ENCODE measurements around the gene RASGRP2.

The RASGRP2 gene

DNA sequence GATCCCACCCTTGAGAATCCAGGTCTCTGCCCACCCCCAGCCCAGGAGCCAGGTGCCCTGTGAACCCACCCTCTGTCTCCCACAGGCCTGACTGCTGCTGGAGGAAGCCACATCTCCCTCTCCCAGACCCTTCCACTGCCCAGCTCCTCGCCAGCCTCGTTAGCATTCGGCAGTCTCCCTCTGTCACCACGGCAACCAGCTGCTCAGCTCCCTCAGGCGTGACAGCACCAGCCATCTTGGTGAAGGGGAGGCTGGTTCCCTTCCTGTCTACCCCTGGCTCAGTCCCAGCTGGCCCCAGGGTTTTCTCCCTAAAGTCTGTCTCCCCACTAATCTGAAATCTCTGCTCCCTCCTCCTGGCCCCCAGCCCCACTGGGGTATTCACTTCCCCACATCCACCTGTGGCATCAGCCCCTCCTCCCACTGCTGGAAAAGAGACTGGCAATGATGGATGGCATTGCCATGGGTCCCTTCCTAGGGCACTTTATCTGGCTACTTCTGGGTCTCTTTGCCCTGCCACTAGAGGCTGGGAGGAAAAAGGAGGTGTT lies 49.0 kb downstream of the RASGRP2 start:
- peak; percentile 81 for DNase-seq (ENCODE audit: low spot score)

DNA sequence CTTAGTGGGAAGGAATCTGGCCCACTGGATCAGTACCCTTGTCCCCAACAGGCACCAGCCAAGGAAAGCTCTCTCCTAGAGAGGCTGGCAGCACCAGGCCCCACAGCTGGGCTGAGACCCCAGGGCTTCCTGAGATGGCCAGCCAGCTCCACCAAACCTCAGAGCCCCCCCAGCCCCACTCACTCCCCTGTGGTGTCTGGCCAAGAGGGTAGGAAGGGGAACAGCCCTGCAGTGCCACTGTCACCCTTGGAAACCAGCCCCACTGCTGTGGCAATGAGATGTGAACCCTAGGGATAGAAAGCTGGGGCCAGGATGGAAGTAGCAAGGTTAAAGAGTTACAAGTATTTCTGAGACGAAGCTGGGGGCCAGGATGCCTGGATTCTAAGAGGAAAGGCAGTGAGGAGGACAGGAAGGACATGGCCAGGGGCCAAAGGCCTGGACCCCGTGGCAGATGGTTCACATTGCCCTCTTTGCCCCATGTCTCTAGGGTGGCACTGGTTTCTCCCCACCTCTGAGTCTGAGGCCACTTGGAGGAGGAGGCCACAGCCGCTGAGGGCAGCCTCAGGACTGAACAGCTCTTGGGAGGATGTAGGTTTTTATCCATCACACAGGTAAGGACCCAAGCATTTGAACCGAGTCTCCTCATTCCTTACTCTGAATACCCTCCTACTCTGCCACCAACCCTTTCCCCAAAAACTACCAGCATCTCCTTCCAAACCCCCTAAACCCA lies 49.8 kb downstream of the RASGRP2 start:
- DNase-seq (ENCODE audit: low spot score) = no peak

DNA sequence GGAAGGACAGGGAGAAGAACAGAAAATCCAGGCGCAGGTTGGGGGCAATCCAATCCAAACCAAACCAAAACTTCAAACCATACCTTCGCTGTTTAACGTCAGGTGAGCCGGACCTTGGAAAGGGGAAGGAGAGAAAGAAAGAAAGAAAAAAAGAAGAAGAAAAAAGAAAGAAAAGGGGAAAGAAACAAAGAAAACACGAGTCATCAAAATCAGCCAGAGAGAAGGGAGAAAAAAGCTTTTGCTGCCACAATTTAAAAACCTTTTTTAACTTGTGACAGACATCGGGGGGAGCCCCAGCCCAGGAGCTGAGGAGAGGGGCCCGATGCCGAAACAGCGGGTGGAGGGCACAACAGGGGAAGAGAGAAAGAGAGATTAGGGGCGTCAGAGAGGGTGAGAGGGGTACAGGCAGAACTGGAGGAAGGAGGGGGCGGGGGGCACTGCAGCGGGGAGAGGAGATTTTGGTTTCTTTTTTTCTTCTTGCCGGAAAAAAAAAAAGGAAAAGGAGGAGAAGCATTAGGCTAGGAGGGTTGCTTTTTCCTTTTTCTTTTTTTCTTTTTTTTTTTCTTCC lies 51.1 kb downstream of the RASGRP2 start:
- no peak for DNase-seq (ENCODE audit: low spot score)

DNA sequence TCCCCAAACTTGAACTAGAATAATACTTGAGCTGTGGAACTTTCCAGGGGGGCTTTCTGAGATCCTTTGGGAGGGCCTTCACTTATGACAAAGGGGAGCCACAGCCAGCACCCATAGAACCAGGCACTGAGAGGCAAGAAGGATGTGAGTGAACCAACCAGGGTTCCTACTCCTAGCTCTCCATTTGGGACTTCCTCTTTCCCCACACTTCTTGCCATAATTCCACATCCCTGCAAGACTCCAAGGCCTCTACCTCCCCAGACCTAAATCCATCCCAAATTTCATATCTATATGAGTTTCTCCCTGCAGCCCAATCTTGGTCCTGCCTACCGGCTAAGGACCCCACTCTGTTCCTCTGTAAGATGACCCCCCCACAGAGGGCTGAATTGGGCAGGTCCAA lies 52.4 kb downstream of the RASGRP2 start:
- no peak for DNase-seq (ENCODE audit: low spot score)

DNA sequence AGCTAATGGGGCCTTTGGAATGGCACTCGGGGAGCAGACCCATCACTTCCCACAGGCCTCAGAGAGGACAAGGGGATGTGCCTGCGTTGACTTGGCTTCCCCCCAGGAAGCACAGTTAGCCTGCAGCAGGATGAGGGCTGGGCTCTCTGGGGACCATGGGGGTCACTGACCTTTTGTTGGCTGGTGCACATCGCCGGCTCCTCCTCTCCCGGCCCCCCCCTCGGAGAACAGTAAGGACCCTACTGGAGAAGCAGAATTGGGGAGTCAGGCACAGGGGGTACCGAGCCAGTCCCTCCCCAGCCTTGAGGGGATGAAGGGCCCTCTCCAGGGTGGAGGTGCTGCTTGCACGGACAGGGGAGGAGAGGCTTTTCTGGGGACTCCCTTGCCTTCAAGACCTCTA lies 53.7 kb downstream of the RASGRP2 start:
- no peak for DNase-seq (ENCODE audit: low spot score)

DNA sequence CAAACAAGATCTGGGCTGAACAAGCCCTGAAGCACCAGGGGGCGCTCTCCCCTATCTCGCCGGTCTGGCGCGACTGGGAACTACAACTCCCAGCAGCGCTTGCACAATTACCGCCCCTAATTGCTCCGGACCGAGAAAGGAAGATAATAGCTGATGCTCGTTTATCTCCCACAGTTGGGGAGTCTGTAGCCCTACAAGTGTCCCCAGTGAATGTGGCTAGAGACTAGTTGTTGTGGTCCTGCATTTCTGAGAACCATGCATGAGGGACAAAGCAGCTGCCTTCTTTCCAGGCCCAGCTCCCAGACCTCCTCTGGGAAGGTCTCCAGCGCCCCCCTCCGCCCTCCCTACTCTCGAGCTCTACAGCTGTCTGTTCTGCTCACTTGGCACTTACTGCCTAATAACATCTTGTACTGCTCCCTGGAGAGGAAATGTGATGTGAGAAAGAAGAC lies 55.4 kb downstream of the RASGRP2 start:
- peak; percentile 95 for DNase-seq (ENCODE audit: low spot score)

DNA sequence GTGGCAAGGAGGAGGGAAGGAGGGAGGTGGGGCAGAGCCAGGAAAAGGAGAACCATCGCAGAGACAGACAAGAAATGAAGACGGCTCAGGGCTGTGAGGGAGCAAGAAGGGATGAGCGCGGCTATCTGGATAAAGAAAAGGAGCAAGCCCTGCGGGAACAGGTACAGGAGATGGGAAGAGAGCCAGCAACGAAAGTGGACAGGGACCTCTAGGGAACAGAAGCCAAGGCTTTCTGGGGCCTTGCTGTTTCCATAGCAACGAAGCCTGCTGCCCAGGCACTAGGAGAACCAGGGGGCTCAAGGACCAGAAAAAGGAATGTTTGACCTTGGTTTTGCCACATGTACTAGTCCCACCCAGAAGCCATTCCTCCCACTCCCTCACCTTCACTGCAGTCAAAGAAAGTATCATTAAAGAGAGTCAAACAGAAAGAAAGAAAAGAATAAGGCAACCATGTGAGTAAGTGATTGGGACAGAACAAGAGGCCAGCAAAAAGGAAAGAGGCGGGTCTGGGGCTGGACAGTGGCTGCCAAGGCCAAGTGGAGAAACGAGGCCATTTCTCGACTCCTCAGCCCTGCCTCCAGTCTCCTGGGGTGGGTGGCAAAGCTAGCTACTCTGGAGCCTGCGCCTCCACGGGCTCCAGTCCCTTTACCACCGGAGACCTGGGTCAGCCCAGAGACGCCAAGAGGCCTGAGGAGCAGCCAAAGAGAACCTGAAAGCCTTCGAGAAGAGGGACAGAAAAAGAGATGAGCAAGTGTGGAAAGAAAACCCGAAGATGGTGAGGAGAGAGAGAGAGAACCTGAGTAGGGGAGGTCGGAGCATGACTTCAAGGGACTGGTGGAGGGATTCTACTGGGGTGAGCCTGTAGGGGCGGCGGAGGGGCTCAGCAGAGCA lies 56.1 kb downstream of the RASGRP2 start:
- DNase-seq (ENCODE audit: low spot score) = no peak

DNA sequence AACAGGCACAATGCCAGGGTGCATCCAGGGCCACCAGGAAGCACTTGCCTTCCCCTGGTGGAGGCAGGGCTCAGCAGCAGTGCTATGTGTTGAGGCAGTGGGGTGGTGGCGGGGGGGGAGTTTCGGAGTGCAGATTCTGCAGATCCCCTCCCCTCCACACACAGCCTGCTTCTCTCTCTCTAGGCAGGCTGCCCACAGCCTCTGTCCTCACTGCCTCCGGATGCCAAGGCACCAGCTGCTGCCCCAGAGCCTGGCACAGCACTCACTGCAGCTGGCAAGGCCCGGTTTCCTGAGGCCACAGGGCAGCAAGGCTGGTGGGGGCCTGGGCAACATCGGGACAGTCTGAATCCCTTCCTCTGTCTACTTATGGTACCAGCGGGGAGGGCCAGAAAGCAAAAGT lies 56.7 kb downstream of the RASGRP2 start:
- DNase-seq (ENCODE audit: low spot score) = no peak

DNA sequence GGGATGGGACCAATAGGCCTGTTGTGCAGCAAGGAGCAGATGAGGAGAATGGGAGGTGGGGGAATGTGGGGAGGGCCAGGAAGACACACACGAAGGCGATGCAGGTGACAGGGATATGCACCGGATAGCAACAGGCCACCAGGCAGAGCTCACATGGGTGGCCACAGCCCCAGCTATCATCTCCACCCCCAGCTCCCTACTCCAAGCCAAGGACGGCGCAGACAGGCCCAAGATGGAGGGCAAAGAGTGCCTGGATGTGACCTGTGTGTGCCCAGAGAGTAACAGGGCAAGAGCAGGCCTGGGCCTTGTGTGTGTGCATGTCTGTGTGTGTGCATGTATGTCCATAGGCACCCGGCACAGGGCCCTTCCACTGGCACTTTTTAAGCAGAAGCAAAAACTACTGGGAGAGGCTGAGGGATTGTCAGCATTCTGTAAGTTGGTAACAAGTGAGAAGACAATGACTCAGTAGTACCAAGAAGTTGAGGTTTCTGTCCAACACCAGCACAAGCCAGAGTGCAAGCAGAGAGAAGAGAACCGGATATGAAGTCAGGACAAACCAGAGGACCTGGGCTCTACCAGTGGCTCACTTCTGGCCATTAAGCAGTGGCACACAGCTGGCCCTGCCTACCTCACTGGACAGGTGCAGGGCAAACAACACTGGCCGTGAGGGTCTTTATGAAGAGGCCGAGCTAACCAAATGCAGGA lies 57.3 kb downstream of the RASGRP2 start:
- no peak for DNase-seq (ENCODE audit: low spot score)

DNA sequence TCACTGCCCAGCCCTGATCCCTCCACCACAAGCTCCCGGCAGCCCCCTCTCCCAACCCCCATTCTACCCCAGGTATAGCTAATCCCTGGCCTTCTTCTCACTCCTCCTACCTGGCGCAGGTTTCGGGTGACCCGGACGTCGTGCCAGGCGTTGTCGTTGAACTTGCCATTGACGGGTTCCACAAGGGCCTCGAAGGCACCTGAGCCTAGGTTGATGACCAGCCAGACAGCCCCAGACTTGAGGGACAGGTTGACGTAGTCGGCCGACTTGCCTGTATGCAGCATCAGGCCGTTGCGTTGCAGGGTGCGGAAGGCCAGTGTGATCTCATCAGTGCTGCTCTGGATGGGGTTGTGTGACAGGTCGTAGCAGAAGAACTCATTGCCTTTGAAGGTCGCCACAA lies 58.4 kb downstream of the RASGRP2 start:
- DNase-seq (ENCODE audit: low spot score) = no peak

DNA sequence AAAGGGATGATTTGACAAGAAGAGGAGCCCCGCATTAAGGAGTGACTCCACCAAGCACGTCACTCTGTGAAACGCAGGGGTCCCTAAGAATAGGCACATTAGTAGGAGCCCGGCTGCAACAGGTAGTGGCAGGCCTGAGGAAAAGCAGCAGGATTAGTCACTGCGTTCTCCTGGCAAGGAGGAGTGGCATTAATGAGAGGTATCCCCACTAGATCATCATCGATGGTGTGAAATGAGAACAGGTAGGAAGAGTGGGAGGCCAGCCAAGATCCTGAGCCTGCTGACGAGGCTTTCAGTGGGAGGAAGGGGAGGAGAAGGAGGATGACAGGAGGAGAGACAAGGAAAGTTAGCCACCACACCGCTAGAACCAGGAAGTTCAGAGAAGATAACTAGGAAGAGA lies 59.6 kb downstream of the RASGRP2 start:
- no peak for DNase-seq (ENCODE audit: low spot score)

DNA sequence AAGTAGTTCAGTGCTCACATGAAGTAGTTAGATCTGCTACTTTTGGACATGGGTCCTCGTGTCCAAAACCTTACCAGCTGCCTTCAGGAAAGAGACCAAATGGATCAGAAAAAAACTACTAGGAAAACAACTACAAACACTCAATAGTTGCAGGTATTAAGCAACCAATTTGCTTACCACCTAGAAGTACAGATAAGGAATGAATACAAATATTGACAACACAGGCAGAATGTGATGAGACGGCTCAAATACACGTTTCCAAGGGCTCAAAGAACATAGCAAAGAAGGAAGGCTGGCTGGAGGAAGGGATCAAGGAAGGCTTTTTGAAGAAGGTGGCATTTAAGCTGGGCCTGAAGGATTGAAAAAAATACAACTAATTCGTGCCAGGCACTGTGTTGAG lies 62.8 kb downstream of the RASGRP2 start:
- no peak for DNase-seq (ENCODE audit: low spot score)

DNA sequence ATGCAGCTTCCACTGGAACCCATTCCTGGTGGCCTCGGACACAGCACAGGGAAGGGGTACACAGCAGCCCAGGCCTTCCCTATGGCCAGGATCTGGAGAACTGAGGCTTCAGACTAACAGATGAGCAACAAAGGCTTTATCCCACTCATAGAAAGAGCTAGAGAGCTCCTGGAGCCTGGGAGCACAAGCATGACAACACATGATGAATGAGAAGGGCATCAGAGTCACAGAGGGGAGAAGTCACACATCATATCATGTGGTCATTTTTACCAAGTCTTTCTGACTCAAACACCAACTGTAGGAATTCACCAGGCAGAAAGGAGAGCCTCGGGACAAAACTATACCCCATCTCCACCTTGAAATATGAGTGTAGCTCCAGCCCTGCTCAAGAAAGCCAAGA lies 64.1 kb downstream of the RASGRP2 start:
- DNase-seq (ENCODE audit: low spot score) = no peak

DNA sequence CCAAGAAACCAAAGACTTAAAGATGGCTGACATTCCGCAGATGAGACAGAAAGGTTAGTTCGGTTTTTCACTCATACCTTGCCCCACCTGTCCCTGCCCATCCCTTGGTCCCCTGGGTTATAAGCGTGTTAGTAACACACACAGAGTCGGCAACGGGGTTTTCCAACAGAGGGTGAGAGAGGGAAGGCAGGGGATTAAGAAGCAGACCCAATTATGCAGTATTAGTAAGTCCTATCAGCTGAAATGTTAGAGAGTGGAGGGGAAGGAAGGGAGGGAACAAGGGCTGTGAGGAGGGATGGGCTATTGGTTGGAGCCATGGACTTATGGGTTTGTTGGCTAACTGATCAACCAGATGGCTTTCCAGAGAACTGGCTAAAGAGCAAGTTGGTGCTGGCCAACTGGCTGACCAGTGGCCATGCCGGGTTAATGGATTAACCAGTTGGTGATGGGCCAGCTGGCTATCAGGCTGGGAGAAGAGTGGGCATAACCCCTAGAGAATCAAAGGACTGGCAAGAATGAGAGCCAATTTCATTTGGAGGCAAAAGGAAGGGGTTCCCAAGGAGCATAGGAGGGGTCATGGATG lies 66.4 kb downstream of the RASGRP2 start:
- no peak for DNase-seq (ENCODE audit: low spot score)

Measured in ecto neural progenitor cell (in vitro differentiated cells).